NCI-H2107 (cell line): ENCODE data around the gene RNPEP.
"Not testable (repeated sequence)": the region's sequence is repeated elsewhere in the genome, so short reads cannot be mapped to it uniquely, and the experiment has no call there.

ENCODE experiments used
- DNase-seq: peaks from one replicate; lab custom pipeline; 2025; lab: John Stamatoyannopoulos, UW

RNPEP gene

GRCh38 chr1:202011994-202012393 is 29.5 kb downstream of the RNPEP start:
- no peak for DNase-seq

- no peak for DNase-seq
Observed at GRCh38 chr1:202012544-202013478, 30.4 kb downstream of the RNPEP start.

- DNase-seq, result no peak
Observed at GRCh38 chr1:202013603-202014002, 31.2 kb downstream of the RNPEP start.

DNA sequence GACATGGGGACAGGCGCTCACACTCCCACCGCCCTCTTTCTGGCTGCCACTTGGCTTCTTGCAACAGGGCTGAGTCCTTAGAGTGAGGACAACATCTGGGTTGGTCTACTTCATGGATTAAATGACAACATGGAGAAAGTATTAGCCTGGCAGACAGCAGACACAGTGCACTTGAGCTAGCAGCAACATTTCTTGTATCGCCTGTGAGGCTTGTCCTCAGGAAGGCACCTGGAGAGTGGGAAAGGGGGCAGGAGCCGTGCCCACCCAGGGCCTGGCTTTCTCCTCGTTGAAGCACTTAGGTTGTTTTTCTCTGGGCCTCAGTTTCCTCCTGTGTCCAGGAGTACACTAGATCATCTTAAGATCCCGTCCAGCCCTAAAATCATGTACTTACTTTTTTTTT is 31.6 kb downstream of the RNPEP start:
- DNase-seq, result no peak

DNA sequence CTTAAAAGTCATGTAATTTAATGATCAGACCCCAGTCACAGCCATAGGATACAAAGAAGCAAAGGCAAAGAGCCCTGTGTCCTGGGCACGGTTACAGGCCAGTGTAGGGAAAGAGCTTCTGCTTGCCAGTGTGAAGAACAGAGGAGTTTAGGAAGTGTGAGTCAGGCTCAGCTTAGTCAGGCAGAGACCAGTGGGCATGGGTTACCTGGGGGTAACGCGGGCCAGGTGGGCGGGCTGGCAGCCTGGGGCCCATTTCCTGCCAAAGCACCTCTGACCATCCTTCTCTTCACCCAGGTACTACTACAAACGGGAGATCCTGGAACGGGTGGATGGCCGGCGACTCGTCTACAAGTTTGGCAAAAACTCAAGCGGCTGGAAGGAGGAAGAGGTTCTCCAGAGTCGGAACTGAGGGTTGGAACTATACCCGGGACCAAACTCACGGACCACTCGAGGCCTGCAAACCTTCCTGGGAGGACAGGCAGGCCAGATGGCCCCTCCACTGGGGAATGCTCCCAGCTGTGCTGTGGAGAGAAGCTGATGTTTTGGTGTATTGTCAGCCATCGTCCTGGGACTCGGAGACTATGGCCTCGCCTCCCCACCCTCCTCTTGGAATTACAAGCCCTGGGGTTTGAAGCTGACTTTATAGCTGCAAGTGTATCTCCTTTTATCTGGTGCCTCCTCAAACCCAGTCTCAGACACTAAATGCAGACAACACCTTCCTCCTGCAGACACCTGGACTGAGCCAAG is 32.6 kb downstream of the RNPEP start:
- no peak for DNase-seq

- DNase-seq, result no peak
Observed at GRCh38 chr1:202015662-202015937, 33.2 kb downstream of the RNPEP start.

- no peak for DNase-seq
Observed at GRCh38 chr1:202016022-202016810, 33.8 kb downstream of the RNPEP start.

GRCh38 chr1:202016811-202017748 is 34.6 kb downstream of the RNPEP start:
- DNase-seq, result no peak

- peak; percentile 60 for DNase-seq
Observed at GRCh38 chr1:202017749-202018467, 35.5 kb downstream of the RNPEP start.

- peak; percentile 59 for DNase-seq
Observed at GRCh38 chr1:202018468-202019234, 36.2 kb downstream of the RNPEP start.

GRCh38 chr1:202019235-202019558 is 36.7 kb downstream of the RNPEP start:
- not testable (repeated sequence) for DNase-seq

- peak; percentile 82 for DNase-seq
Observed at GRCh38 chr1:202023001-202023433, 40.6 kb downstream of the RNPEP start.

DNA sequence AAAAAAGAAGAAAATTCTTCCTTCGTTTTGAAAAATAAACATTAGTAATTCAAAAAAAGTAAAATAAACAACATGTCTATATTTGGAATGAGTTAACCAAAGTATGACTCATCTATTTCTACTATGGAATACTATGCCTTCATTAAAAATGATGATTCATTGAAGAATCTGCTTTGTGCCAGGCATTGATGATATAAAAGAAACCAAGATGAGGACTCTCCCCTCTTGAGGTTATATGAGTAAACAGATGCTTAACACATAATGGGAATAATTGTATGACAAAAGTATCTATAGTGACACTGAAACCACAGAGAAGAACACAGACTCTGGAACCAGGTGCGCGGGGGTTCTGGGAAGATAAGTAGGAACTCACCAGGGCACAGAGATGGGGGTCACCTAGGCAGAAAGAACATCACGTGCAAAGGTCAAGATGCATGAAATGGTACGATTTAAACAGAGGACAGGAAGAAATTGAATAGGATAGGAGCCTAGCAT is 46.8 kb downstream of the RNPEP start:
- DNase-seq, result peak; percentile 74

- DNase-seq, result no peak
Observed at GRCh38 chr1:202029727-202030126, 47.3 kb downstream of the RNPEP start.

GRCh38 chr1:202031796-202032195 is 49.3 kb downstream of the RNPEP start:
- DNase-seq, result no peak

DNA sequence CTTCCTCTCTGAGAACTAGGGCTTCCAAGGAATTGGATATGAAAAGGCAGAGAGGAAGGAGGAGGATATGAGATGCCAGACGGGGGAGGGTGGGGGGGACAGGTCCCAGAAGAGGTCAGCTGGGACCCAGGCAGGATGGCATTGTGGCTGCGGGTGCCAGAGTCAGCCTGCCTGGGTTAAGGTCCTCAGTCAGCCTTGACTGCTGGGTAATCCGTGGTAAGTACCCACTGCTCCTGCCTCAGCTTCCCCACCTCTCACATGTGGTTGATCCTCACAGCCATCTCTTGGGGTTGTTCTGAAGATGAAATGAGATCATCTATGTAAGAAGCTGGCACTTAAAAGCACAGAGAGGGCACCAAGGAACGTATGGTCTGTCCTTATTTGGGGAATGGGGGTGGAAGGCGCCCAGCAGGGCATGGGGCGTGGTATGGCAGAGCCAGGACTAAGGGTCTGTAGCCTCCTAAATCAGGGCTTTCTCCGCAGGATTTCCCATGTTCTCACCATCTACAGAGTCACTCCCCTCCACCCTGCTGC is 51.8 kb downstream of the RNPEP start:
- no peak for DNase-seq

DNA sequence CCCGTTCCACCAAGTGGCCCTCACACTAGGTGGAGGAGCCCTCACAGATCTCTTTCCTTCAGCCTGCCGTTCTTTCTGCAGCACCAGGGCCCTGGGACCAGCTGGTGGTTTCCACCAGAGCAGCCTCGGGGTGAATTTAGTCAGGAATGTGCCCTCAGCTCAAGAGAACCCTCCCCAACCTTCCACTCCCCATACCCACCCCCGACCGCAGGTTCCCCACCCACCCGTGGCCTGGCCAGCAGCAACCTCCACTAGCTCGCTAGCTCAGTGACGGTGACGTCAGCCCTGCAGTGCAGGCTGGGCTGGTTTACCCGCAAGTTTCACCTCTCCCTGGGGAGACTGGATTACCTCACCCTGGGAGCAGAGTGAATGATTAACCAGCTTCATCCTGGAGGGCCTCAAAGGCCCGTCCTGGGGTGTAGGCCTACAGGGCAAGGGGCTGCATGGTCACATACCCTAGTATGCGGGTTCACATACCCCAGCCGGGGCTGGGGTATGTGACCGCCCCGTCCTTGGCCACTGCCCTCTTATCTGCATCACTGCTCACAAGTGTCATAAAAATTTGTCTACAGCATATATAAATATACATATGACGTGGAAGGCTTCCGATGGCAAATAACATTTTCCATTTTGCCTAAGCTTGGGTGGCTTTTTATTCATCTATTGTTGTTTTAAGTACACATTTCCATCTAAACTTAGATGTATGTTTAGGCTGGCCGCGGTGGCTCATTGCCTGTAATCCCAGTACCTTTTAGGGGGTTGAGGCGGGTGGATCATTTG is 52.4 kb downstream of the RNPEP start:
- peak; percentile 92 for DNase-seq

DNA sequence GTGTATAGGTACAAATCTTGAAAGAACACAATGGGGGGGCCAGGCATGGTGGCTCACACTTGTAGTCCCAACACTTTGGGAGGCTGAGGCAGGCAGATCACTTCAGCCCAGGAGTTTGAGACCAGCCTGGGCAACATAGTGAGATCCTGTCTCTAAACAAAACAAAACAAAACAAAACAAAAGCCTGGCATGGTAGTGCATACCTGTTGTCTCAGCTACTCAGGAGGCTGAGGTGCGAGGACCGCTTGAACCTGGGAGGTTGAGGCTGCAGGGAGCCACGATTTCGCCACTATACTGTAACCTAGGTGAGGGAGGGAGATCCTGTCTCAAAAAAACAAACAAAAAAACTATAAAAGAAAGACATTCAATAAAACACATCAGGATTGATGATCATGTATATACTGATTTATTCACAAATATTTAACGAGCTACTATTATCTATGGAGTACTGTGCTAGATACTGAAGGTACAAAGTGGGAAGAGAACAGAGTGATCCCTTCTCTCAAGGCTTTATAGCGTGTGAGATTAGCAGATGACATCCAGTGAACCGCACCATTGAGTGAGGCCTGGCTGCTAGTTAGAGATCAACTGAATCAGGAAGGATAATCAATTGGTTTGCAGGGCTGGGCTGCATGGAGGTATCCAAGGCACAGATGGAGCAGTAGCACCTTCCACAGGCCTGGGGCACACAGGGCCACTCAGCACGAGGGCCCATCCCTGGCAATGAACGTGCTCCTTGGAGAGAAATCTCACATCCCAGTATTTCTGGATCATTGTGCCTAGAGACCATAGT is 54.3 kb downstream of the RNPEP start:
- DNase-seq, result no peak
